ENCODE results near the gene ZC3H12A. TPM values are rescaled to one million over a fixed set of nuclear protein-coding genes. Genes with fewer than 3 reads are reported as not detected.

ZC3H12A gene
- total RNA-seq, 1 donor from 2014 or later, result 12.8 TPM

DNA sequence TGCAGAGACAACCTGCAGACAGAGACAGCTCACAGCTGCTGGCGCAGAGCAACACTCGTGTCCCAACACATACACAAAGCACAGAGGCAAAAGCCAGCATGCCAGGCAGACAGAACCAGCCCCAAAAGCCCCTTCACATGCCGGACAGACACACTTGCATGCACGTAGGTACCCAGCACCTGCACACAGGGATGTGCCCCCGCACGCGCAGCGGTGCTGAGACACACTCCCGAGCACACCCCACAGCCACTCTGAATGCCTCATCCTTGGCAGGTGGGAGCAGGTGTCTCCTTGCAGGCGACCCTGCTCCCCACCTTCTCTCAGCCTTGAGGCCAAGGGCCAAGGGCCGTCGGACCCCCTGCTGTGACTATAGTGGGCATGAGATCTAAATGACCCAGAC lies 41.2 kb upstream of the ZC3H12A start:
- Histone ChIP-seq H3K27ac (no peak overlapping the region), H3K27me3 (ENCODE audit: low read depth) (peaks cover 18% of the 10 kb centered on the region), H3K4me1 (no peaks in the 10 kb centered on the region), H3K36me3 (no peaks in the 10 kb centered on the region), H3K4me3 (no peak overlapping the region), H3K9me3 (no peaks in the 10 kb centered on the region)
- TF ChIP-seq, protein P1, sequence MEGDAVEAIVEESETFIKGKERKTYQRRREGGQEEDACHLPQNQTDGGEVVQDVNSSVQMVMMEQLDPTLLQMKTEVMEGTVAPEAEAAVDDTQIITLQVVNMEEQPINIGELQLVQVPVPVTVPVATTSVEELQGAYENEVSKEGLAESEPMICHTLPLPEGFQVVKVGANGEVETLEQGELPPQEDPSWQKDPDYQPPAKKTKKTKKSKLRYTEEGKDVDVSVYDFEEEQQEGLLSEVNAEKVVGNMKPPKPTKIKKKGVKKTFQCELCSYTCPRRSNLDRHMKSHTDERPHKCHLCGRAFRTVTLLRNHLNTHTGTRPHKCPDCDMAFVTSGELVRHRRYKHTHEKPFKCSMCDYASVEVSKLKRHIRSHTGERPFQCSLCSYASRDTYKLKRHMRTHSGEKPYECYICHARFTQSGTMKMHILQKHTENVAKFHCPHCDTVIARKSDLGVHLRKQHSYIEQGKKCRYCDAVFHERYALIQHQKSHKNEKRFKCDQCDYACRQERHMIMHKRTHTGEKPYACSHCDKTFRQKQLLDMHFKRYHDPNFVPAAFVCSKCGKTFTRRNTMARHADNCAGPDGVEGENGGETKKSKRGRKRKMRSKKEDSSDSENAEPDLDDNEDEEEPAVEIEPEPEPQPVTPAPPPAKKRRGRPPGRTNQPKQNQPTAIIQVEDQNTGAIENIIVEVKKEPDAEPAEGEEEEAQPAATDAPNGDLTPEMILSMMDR (IDR thresholded peaks at IDR 0.05), result no peak
- DNase-seq, result no peak
- intact Hi-C loops (cut with DNase I), result no loop called here
- ATAC-seq, result no peak

DNA sequence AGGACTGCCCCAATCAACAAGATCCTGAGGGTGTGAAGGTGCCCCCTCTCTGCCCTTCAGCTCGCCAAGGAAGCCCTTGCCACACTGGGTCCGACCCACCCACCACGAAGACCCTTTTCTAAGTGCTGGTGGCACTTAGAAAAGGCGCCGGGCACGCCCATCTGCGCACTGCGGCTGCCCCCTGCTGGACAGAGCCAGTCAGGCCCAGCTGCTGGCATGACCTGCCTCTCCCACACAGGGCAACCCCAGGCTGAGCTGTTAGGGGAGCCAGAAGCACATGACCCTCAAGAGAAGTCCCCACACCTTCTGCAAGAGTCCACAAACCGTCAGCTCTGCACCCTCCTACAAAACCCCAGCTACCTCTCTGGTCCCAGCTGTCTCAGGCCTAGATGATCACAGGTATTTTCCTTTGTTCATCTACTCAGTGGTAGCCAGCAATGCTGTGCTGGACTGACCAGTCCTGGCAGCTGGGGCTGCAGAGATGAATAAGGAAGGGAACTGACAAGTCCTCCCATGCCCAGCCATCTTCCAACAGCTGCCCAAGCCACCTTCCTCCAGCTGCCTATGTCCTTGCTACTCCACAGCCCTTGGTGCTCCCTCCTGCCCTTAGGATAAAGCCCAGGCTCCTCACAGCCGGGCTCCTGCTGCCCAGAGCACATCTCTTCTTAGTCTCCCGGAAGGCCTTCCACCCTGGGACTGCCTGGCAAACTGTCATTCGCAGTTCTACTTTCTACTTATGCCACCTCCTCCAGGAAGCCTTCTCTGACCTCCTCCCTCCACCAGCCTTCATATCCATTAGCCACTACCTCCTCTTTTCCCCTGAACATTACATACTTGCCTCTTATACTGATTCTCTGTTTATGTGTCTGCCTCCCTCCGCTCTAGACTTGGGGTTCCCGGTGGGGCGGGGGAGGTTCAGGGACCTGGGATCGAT lies 39.8 kb upstream of the ZC3H12A start:
- no peaks in the 10 kb centered on the region for H3K36me3 ChIP-seq
- H3K27me3 ChIP-seq (ENCODE audit: low read depth), result peaks cover 26% of the 10 kb centered on the region
- DNase-seq, result peak; percentile 80
- no peak overlapping the region for H3K27ac ChIP-seq
- intact Hi-C loops (cut with DNase I), result no loop called here
- H3K4me3 ChIP-seq, result no peak overlapping the region
- ATAC-seq, result peak; percentile 78 to 83
- no peaks in the 10 kb centered on the region for H3K9me3 ChIP-seq
- TF ChIP-seq, protein P1 (IDR thresholded peaks at IDR 0.05), result peak; percentile 95
- no peaks in the 10 kb centered on the region for H3K4me1 ChIP-seq

DNA sequence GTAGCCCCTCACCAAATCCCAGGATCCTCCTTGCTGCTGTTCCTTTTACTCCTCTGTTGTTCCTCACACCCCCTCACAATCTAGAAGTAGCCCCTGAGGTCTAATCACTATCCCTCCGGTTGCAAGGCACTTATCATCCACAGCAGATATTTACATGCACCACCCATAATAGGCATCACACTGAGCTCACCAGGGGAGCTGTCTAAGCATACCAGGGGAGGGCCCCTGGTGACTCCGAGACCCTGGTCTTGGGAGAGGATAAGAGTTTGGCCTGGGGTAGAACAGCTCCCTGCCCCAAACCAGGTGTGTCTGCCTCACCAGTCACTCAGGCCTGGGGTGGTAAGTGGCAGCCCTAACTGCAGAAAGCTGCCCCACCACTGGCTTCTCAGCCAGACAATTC lies 37.3 kb upstream of the ZC3H12A start:
- intact Hi-C loops (cut with DNase I), result no loop called here

DNA sequence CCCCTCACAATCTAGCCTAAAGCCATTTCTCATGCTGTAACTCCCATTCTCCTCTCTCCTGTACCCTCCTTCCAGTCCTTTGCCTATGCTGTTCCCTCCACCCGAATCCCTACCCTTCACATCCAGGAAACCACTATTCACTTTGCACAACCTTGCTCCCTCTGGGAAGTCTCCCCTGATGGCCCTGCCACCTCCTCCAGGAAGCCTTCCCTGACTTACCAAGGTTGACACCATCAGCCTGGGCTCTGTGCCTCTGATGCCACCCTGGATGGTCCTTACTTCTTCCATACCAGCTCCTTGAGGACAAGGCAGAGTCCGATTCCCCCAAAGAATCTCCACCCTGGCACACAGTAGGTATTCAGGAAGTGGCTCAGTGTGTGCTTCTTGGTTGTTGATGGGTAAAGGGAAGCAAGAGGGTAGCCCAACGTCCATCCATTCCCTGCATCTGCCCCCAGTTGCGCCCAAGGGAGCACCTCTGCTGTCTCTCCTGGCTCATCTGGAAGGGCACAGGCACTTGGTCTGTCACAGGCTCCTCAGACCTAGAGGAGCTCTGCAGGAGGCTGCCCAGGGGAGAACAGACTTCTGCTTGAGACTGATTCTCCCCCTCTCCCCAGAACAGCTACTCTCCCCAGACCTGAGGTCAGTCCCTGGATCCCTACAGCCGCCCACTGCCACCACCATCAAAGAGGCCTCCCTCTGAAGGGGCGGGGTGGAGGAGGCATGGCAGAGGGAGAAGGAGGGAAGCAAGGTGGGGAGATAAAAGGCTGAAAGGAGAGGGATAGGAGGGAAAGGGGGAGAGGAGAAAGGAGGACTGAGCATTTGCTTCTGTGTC lies 36.1 kb upstream of the ZC3H12A start:
- no peak overlapping the region for H3K27ac ChIP-seq
- intact Hi-C loops (cut with DNase I), result no loop called here
- no peak overlapping the region for H3K4me3 ChIP-seq
- H3K9me3 ChIP-seq, result no peaks in the 10 kb centered on the region
- H3K36me3 ChIP-seq, result no peaks in the 10 kb centered on the region
- DNase-seq, result no peak
- peaks cover 20% of the 10 kb centered on the region for H3K27me3 ChIP-seq (ENCODE audit: low read depth)
- TF ChIP-seq, protein P1 (IDR thresholded peaks at IDR 0.05), result no peak
- no peaks in the 10 kb centered on the region for H3K4me1 ChIP-seq
- ATAC-seq, result no peak

More for the DNA sequence above, 37.3 kb upstream of the ZC3H12A start:
- Histone ChIP-seq H3K9me3 (no peaks in the 10 kb centered on the region), H3K27me3 (ENCODE audit: low read depth) (peaks cover 20% of the 10 kb centered on the region), H3K4me1 (no peaks in the 10 kb centered on the region), H3K4me3 (no peak overlapping the region), H3K36me3 (no peaks in the 10 kb centered on the region), H3K27ac (no peak overlapping the region)
- no peak for ATAC-seq
- DNase-seq, result no peak
- TF ChIP-seq, protein P1 (IDR thresholded peaks at IDR 0.05), result no peak

DNA sequence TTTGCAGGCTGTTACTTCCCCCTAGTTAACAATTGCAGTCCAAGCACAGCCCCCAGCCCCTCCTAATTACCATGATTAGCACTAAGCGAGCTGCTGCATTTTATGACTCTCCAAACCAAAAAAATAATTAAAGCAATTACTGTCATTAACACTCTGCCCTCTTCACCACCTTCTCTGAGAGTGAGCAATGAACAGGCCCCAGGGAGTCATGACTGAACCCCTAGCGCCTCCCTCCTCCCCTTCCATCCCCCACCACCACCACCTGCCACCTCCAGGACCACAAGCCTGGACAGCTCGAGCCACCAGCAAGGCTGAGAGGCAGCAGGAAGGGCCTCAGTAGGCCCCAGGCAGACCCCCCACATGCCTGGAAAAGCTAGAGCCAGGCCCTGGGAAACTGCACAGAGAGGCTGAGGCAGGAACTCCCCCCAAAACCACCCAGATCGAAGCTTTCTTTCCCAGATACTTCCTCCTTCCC lies 35.5 kb upstream of the ZC3H12A start:
- ATAC-seq, result no peak
- no peaks in the 10 kb centered on the region for H3K9me3 ChIP-seq
- no peak for DNase-seq
- no peaks in the 10 kb centered on the region for H3K4me1 ChIP-seq
- TF ChIP-seq, protein P1 (IDR thresholded peaks at IDR 0.05), result no peak
- intact Hi-C loops (cut with DNase I), result no loop called here
- no peak overlapping the region for H3K4me3 ChIP-seq
- no peak overlapping the region for H3K27ac ChIP-seq
- H3K27me3 ChIP-seq (ENCODE audit: low read depth), result peaks cover 20% of the 10 kb centered on the region
- no peaks in the 10 kb centered on the region for H3K36me3 ChIP-seq

Measured in lower lobe of right lung (tissue), 2 donors.